ENCODE measurements around the gene GTPBP1. TPM values are rescaled to one million over a fixed set of nuclear protein-coding genes. Genes with fewer than 3 reads are reported as not detected.
A peak's percentile ranks its signal among the peaks of the same experiment; 100 is the strongest.

The GTPBP1 gene
- total and polyA plus RNA-seq, 2 donors (not counting 3 experiments of a cell fraction or from before 2014, with no cell fraction given), result 29.8 to 50.3 TPM

GRCh38 chr22:38657045-38657909, 48.5 kb upstream of the GTPBP1 start:
- no peak for FAIRE-seq
- intact Hi-C loops (cut with micrococcal nuclease), result loop anchor here (2.0 kb wide), 1 partner anchor 44 kb away; the partner anchor contains the start of gene JOSD1

More at GRCh38 chr22:38657045-38657909, 48.5 kb upstream of the GTPBP1 start:
- peak overlapping the region; percentile 98 for H3K9ac ChIP-seq (replicated peaks; ENCODE audit: extremely low read depth, insufficient read depth, low read length)
- H3K4me2 ChIP-seq (ENCODE audit: insufficient read depth, low read length), result peak overlapping the region; percentile 88
- H3K27me3 ChIP-seq (ENCODE audit: control insufficient read depth in 2 of 2, insufficient read depth in 2 of 2, low read length in 2 of 2), result no peaks in the 10 kb centered on the region
- DNase-seq (ENCODE audit: low read depth, low spot score), result no peak
- no TSS peak for BruUV-seq (replicated peaks)
- H3K79me2 ChIP-seq (ENCODE audit: control insufficient read depth, insufficient read depth, low read length), result peaks cover 8% of the 10 kb centered on the region
- dilution Hi-C loops (cut with MboI; ENCODE audit: extremely low pct_ligation_motif_present, low sequenced_read_pairs), result no loop called here
- no peaks in the 10 kb centered on the region for H3K9me3 ChIP-seq (replicated peaks; ENCODE audit: control insufficient read depth, insufficient read depth, low read length)
- no peaks in the 10 kb centered on the region for H3K9me1 ChIP-seq (replicated peaks; ENCODE audit: control insufficient read depth, extremely low read depth, insufficient read depth, low read length)
- ChIA-PET POLR2A (no interaction called here), CTCF (interaction anchor here (1.0 kb wide), 1 partner anchor 623 kb away, joined by 3 read pairs; no protein-coding TSS in a partner anchor)
- H2AFZ ChIP-seq (ENCODE audit: low read depth, low read length), result peak overlapping the region; percentile 78
- H3K4me3 ChIP-seq (replicated peaks in 1 of 3; ENCODE audit: insufficient read depth in 1 of 3, low read depth in 1 of 3, low read length in 3 of 3), result peak overlapping the region; percentile 31 to 94 (median 82)
- peaks cover 11% of the 10 kb centered on the region for H3K4me1 ChIP-seq (ENCODE audit: control insufficient read depth, extremely low read depth, insufficient read depth, low read length)
- H4K20me1 ChIP-seq (replicated peaks; ENCODE audit: control insufficient read depth, extremely low read depth, insufficient read depth, low read length), result no peaks in the 10 kb centered on the region
- peak overlapping the region; percentile 96 for H3K27ac ChIP-seq (ENCODE audit: insufficient read depth, low read depth, low read length)
- TF ChIP-seq FOS (IDR thresholded peaks at IDR 0.05; ENCODE audit: borderline replicate concordance, insufficient read depth, low read length) (no peak), MYC (IDR thresholded peaks at IDR 0.05; ENCODE audit: low read depth, low read length) (no peak), POLR2AphosphoS5 (IDR thresholded peaks at IDR 0.05; ENCODE audit: insufficient read depth, low read depth, low read length) (no peak), CTCF (IDR thresholded peaks at IDR 0.05; ENCODE audit: extremely low read depth in 1 of 2, insufficient read depth in 1 of 2, low read depth in 1 of 2, low read length in 2 of 2) (no peak), MAX (IDR thresholded peaks at IDR 0.05; ENCODE audit: insufficient read depth, insufficient read length) (no peak), JUN (IDR thresholded peaks at IDR 0.05; ENCODE audit: borderline replicate concordance, insufficient read depth, insufficient read length, low read depth) (no peak), EZH2 (IDR thresholded peaks at IDR 0.05; ENCODE audit: borderline replicate concordance, low read depth, low read length, severe bottlenecking) (no peak), POLR2A (IDR thresholded peaks at IDR 0.05; ENCODE audit: low read depth, low read length) (no peak), GATA2 (IDR thresholded peaks at IDR 0.05; ENCODE audit: insufficient read depth, insufficient read length, low read depth, low read length) (no peak)
- H3K36me3 ChIP-seq (ENCODE audit: control insufficient read depth in 2 of 2, extremely low read depth in 1 of 2, insufficient read depth in 2 of 2, low read length in 2 of 2), result no peaks in the 10 kb centered on the region
